Activated CD4-positive, alpha-beta T cell treated with anti-CD3 and anti-CD28 coated beads, Interleukin-2, amount 10 ng/mL, durations not matched to agents 7 days and 5 days (primary cell): Measurements from ENCODE around the gene ZNF148. TPM values are rescaled to one million over a fixed set of nuclear protein-coding genes. Genes with fewer than 3 reads are reported as not detected.

ENCODE experiments used
- CTCF ChIA-PET: fragments of 350-600 bp; sonication (Branson Sonifier 250); formaldehyde crosslinking; loops from one replicate; lab custom pipeline; 2021; ENCODE audit warnings: antibody characterized with exemption; lab: Charles Lee
- POLR2A ChIA-PET: fragments of 350-600 bp; sonication (Branson Sonifier 250); formaldehyde crosslinking; loops from one replicate; lab custom pipeline; 2021; ENCODE audit warnings: antibody characterized with exemption; lab: Charles Lee
- DNase-seq: peaks from one replicate; pipeline ENCODE4 v3.0.0-alpha.2; 2020
- H3K27ac Mint-ChIP-seq: one replicate; pipeline ENCODE4 v1.8.0; 2021; ENCODE audit warnings: mild to moderate bottlenecking, moderate library complexity, mixed read lengths
- H3K27me3 Mint-ChIP-seq: one replicate; pipeline ENCODE4 v1.8.0; 2021; ENCODE audit warnings: mixed read lengths
- H3K36me3 Mint-ChIP-seq: one replicate; pipeline ENCODE4 v1.8.0; 2021; ENCODE audit warnings: low read depth, mixed read lengths
- H3K4me1 Mint-ChIP-seq: one replicate; pipeline ENCODE4 v1.8.0; 2021; ENCODE audit warnings: mixed read lengths
- H3K4me3 Mint-ChIP-seq: one replicate; pipeline ENCODE4 v1.8.0; 2021; ENCODE audit warnings: mild to moderate bottlenecking, moderate library complexity, mixed read lengths
- H3K9me3 Mint-ChIP-seq: one replicate; pipeline ENCODE4 v1.8.0; 2021; ENCODE audit warnings: mixed read lengths
- total RNA-seq, 2 experiments: library from RNA; stranded (reverse); gene quantifications; one replicate each; pipeline ENCODE4 v1.2.3, GENCODE V29; 2021

ZNF148 gene
- total RNA-seq, 2 experiments from 2014 or later = 39.3 to 46.1 TPM

DNA sequence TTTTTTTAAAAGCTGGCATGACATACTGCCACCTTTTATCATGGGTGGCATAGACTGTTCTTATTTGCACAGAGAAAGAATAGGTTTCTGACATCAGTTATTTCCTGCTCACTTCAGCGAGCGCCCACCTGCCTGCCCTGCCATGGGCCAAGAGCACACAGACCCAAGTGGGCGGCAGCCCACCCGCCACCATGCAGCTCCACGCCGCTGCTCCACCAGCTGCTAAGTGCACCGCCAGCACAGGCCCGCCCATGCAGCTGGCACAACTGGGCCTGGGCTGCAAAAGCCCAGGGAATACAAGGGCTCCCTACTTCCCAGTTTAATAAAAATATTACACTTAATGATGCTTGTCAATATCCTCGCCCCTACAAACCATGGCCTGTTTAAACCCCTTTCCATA, 15.4 kb downstream of the ZNF148 start:
- H3K9me3 Mint-ChIP-seq = no peaks in the 10 kb centered on the region
- H3K4me3 Mint-ChIP-seq = no peak overlapping the region
- CTCF ChIA-PET = interaction anchor here (0.8 kb wide), 1 partner anchor 15 kb away, joined by 3 read pairs; the partner anchor contains the start of gene ZNF148
- POLR2A ChIA-PET = no interaction called here
- no peaks in the 10 kb centered on the region for H3K27me3 Mint-ChIP-seq
- H3K36me3 Mint-ChIP-seq = peaks cover 4% of the 10 kb centered on the region
- peaks cover 43% of the 10 kb centered on the region for H3K4me1 Mint-ChIP-seq
- DNase-seq = no peak
- H3K27ac Mint-ChIP-seq = no peak overlapping the region

DNA sequence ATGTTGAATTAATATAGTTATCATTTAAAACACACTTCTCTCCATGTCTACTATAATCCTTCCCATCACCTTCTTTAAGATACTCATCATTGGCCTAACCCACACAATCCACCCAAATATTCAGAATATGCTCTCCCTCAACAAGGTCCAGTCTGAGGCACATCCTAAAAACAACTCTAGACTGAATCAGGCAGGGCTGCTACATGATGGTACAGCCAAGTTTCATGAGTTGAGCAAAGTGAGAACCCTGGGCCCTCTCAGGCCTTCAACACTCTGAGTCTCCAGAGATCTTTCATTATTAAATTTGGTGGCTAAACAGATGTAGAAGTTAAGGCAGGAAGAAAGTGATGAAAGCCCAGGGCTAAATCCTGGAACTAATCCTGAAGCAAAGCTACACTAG, 16.2 kb downstream of the ZNF148 start:
- Mint-ChIP-seq H3K27me3 (no peaks in the 10 kb centered on the region), H3K4me3 (no peak overlapping the region), H3K9me3 (no peaks in the 10 kb centered on the region), H3K27ac (no peak overlapping the region), H3K4me1 (peaks cover 43% of the 10 kb centered on the region), H3K36me3 (peaks cover 4% of the 10 kb centered on the region)
- CTCF ChIA-PET = no interaction called here
- DNase-seq = no peak
- POLR2A ChIA-PET = no interaction called here

DNA sequence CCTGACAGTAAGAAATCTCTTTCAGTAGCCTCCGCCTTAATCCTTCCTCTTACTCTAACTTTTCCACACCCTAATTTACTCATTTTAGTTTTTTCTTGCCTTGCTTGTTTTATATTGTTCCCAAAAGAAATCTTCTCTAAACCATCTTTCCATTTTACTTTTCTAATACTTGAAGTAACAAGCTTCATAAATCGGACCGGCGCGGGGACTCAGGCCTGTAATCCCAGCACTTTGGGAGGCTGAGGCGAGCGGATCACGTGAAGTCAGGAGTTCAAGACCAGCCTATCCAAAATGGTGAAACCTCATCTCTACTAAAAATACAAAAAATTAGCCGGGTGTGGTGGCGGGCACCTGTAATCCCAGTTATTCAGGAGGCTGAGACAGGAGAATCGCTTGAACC, 17.3 kb downstream of the ZNF148 start:
- Mint-ChIP-seq H3K4me1 (peaks cover 47% of the 10 kb centered on the region), H3K4me3 (peak overlapping the region; percentile 78), H3K36me3 (peaks cover 8% of the 10 kb centered on the region), H3K9me3 (no peaks in the 10 kb centered on the region), H3K27me3 (no peaks in the 10 kb centered on the region), H3K27ac (peak overlapping the region; percentile 27)
- DNase-seq = no peak
- ChIA-PET POLR2A (no interaction called here), CTCF (interaction anchor here (1.0 kb wide), 1 partner anchor 37 kb away, joined by 3 read pairs; no protein-coding TSS in a partner anchor)

DNA sequence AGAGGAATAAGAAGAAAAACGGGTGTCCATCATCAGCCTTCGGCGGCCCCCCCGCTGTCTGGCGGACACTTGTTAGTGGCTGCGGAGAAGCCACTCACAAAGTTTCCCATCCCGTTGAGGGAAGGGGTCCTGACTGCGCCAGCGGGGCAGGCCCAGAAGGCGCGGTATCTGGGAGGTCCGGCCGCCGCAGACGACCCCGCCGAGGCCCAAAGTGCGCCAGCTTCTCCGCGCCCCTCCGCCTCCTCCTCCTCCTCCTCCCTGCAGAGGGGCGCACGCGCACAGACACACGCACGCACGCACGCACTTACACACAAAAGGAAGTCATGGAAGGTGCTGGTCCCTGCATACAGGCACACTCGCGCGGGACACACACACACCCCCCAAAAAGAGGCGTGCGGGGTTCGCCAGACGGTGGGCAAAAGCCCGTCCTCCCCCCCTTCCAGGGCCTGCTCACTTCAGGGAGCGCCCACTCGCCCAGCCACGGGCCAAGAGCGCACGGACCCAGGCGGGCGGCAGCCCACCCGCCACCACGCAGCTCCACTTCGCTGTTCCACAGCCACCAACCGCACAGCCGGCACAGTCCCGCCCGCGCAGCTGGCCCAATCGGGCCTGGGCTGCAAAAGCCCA, 18.0 kb downstream of the ZNF148 start:
- Mint-ChIP-seq H3K4me1 (peaks cover 47% of the 10 kb centered on the region), H3K27me3 (no peaks in the 10 kb centered on the region), H3K4me3 (peak overlapping the region; percentile 78), H3K9me3 (no peaks in the 10 kb centered on the region), H3K27ac (peak overlapping the region; percentile 69), H3K36me3 (peaks cover 8% of the 10 kb centered on the region)
- ChIA-PET CTCF (interaction anchor here (1.0 kb wide), 1 partner anchor 36 kb away, joined by 3 read pairs; no protein-coding TSS in a partner anchor), POLR2A (no interaction called here)
- DNase-seq = peak; percentile 58

DNA sequence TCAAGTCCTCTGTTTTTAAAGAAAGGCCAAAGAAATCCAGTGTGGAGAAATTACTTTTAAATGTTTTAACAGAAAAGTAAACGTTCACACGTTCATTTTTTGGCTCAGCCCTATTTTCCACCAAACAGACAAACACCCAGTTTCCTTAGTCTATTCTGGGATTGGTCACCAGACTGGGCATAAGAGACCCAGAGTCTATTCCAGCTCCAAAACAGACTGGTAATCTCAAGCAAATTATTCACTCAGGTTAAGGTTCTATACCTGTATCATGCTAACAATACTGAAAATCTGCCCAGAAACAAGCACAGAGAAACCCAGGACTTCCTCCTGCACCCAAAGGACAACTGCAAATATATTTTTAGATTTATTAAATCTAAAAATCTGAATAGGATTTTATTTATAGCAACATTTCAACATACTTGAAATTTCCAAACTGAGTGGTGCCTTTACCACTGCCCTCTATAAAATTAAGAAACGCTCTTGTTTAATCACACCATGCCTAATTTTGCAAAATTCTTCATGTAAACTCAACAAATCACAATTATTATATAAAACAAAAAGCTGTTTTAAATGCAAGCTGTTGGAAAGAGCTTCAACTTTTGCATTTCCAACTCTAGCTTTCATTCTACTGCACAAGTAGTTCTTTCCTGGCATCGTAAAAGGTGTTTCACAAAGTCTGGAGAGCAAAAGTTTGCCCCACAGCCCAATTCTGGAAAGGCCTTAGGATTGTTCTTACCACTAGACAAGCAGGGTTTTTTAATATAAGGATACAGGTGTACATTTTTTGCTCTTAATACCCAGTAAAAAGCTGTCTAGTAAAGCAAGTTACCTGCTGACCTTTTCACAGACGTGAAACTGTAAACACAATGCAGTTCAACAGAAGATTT, 18.7 kb downstream of the ZNF148 start:
- Mint-ChIP-seq H3K9me3 (peaks cover 2% of the 10 kb centered on the region), H3K27me3 (no peaks in the 10 kb centered on the region), H3K27ac (peak overlapping the region; percentile 20), H3K36me3 (peaks cover 10% of the 10 kb centered on the region), H3K4me1 (peaks cover 51% of the 10 kb centered on the region), H3K4me3 (peak overlapping the region; percentile 78)
- ChIA-PET CTCF (no interaction called here), POLR2A (no interaction called here)
- DNase-seq = no peak

DNA sequence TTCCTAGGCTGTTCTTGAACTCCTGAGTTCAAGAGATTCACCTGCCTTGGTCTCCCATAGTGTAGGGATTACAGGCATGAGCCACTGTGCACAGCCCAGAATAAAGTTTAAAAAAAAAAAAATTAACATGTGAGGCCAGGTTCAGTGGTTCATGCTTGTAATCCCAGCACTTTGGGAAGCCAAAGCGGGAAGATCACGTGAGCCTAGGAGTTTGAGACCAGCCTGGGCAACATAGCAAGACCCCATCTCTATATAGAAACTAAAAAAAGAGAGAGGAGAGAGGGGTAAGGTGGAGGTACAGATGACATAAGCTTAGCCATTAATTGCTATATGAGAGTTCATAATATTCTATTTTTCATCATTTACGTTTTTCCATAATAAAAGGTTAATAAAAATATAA, 21.5 kb downstream of the ZNF148 start:
- ChIA-PET POLR2A (no interaction called here), CTCF (no interaction called here)
- Mint-ChIP-seq H3K27ac (no peak overlapping the region), H3K27me3 (no peaks in the 10 kb centered on the region), H3K36me3 (peaks cover 21% of the 10 kb centered on the region), H3K9me3 (peaks cover 2% of the 10 kb centered on the region), H3K4me1 (peaks cover 56% of the 10 kb centered on the region), H3K4me3 (no peak overlapping the region)
- no peak for DNase-seq

DNA sequence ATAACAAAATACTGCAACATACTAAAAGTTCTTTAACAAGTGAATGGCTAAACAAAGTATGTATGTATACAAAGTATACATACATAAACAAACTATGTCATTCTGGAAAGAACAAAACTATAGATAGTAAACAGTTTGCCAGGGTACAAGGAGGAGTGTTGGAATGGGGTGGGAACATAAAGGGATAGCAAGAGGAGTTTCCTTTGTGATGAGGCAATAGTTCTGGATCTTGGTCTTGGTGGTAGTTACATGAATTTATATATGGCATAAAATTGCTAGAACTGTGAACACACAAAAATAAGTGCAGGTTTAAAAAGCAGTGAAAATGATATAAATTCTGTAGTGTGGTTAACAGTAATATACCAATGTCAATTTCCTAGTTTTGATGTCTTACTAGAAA, 22.0 kb downstream of the ZNF148 start:
- Mint-ChIP-seq H3K27me3 (no peaks in the 10 kb centered on the region), H3K4me1 (peaks cover 56% of the 10 kb centered on the region), H3K9me3 (peaks cover 2% of the 10 kb centered on the region), H3K27ac (no peak overlapping the region), H3K36me3 (peaks cover 27% of the 10 kb centered on the region), H3K4me3 (no peak overlapping the region)
- no peak for DNase-seq
- POLR2A ChIA-PET = no interaction called here
- CTCF ChIA-PET = interaction anchor here (0.6 to 0.7 kb wide), 2 partner anchors 47 to 301 kb away, joined by 3 to 5 read pairs; no protein-coding TSS in a partner anchor

DNA sequence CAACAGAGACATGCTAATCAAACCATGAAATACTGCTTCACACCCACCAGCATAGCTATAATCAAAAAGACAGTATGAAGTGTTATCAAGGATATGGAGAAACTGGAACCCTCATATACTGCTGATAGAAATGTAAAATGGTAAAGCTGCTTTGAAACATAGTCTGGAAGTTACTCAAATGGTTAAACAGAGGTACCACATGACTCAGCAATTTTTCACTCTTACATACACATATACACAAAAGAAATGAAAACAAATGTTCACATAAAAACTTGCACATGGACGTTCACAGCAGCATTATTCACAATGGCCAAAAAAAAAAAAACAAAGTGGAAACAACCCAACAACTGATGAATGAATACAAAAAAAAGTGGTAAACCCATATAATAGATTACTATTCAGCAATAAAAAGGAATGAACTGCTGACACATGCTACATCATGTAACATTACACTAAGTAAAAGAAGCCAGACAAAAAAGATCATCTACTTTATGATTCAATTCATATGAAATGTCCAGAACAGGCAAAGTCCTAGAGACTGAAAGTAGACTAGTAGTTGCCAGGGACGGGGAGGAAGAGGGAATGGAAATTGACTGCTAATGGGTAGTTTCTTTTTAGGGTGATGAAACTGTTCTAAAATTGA, 23.2 kb downstream of the ZNF148 start:
- POLR2A ChIA-PET = interaction anchor here (0.6 kb wide), 1 partner anchor 35 kb away, joined by 6 read pairs; no protein-coding TSS in a partner anchor
- Mint-ChIP-seq H3K27me3 (no peaks in the 10 kb centered on the region), H3K4me1 (peaks cover 51% of the 10 kb centered on the region), H3K9me3 (peaks cover 6% of the 10 kb centered on the region), H3K36me3 (peaks cover 30% of the 10 kb centered on the region), H3K27ac (no peak overlapping the region), H3K4me3 (no peak overlapping the region)
- CTCF ChIA-PET = interaction anchor here (0.7 kb wide), 1 partner anchor 89 kb away, joined by 3 read pairs; no protein-coding TSS in a partner anchor
- DNase-seq = no peak

DNA sequence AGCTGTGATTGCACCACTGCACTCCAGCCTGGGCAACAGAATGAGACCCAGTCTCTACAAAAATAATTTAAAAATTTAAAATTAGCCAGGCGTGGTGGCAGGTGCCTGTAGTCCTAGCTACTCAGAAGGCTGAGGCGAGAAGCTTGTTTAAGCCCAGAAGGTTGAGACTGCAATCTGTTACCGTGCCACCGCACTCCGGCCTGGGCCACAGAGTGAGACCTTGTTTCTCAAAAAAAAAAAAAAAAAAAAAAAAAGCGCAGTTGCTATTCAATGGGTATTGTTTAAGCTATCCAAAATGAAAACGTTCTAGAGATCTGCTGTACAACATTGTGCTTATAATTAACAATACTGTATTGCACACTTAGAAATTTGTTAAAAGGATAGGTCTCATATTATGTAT, 24.0 kb downstream of the ZNF148 start:
- ChIA-PET CTCF (interaction anchor here (0.9 kb wide), 1 partner anchor 331 kb away, joined by 3 read pairs; no protein-coding TSS in a partner anchor), POLR2A (interaction anchor here (0.6 kb wide), 1 partner anchor 34 kb away, joined by 6 read pairs; no protein-coding TSS in a partner anchor)
- H3K4me1 Mint-ChIP-seq = peaks cover 45% of the 10 kb centered on the region

DNA sequence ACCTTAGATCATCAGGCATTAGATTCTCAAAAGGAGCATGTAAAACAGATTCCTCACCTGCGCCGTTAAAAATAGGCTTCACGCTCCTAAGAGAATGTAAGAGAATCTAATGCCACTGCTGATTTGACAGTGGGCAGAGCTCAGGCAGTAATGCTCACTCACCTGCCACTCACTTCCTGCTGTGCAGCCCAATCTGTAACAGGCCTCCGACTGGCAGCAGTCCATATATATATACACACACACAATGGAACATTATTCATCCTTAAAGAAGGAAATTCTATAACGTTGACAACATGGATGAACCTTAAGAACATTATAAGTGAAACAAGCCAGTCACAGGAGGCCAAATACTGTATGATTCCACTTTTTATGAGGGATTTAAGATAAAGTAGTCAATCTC, 24.5 kb downstream of the ZNF148 start:
- Mint-ChIP-seq H3K4me3 (no peak overlapping the region), H3K36me3 (peaks cover 42% of the 10 kb centered on the region), H3K27me3 (no peaks in the 10 kb centered on the region), H3K27ac (no peak overlapping the region), H3K4me1 (peaks cover 41% of the 10 kb centered on the region), H3K9me3 (peaks cover 15% of the 10 kb centered on the region)
- POLR2A ChIA-PET = no interaction called here
- CTCF ChIA-PET = interaction anchor here (0.9 kb wide), 1 partner anchor 331 kb away, joined by 3 read pairs; no protein-coding TSS in a partner anchor
- no peak for DNase-seq

More for the DNA sequence above, 24.0 kb downstream of the ZNF148 start:
- DNase-seq = no peak
- Mint-ChIP-seq H3K4me3 (no peak overlapping the region), H3K27ac (no peak overlapping the region), H3K27me3 (no peaks in the 10 kb centered on the region), H3K36me3 (peaks cover 37% of the 10 kb centered on the region), H3K9me3 (peaks cover 11% of the 10 kb centered on the region)

DNA sequence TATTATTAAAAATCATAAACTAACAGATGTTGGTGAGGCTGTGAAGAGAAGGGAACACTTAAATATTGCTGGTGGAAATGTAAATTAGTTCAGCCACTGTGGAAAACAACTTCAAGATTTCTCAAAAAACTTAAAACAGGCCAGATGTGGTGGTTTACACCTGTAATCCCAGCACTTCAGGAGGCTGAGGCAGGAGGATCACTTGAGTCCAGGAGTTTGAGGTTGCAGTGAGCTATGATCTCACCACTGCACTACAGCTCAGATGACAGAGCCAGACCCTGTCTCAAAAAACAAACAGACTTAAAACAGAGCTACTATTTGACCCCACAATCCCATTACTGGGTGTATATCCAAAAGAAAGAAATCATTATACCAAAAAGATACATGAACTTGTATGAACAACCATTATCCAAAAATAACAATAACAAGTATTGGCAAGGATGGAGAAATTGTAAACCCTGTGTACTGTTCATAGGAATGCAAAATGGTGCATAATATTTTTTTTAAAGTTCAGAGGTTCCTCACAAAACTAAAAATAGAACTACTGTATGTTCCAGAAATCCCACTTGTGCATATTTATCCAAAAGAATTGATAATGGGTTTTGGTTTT, 25.5 kb downstream of the ZNF148 start:
- Mint-ChIP-seq H3K9me3 (peaks cover 23% of the 10 kb centered on the region), H3K27ac (no peak overlapping the region), H3K36me3 (peaks cover 51% of the 10 kb centered on the region), H3K4me1 (peaks cover 37% of the 10 kb centered on the region), H3K27me3 (no peaks in the 10 kb centered on the region), H3K4me3 (no peak overlapping the region)
- no peak for DNase-seq
- POLR2A ChIA-PET = interaction anchor here (0.6 kb wide), 1 partner anchor 32 kb away, joined by 3 read pairs; no protein-coding TSS in a partner anchor
- CTCF ChIA-PET = no interaction called here

DNA sequence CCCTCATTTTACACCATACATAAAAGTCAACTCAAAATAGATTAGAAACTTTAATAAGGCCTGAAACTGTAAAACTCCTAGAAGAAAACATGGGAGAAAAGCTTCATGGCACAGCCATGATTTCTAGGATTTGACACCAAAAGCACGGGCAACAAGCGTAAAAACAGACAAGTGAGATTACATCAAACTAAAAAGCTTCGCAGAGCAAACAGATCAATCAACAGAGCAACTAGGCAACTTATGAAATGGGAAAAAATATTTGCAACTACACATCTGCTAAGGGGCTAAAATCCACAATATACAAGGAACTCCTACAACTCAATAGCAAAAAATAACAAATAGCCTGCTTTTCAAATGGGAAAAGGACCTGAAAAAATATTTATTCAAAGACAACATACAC, 26.1 kb downstream of the ZNF148 start:
- Mint-ChIP-seq H3K27me3 (no peaks in the 10 kb centered on the region), H3K36me3 (peaks cover 57% of the 10 kb centered on the region), H3K4me1 (peaks cover 39% of the 10 kb centered on the region), H3K27ac (no peak overlapping the region), H3K4me3 (no peak overlapping the region), H3K9me3 (peaks cover 30% of the 10 kb centered on the region)
- DNase-seq = no peak
- POLR2A ChIA-PET = no interaction called here
- CTCF ChIA-PET = interaction anchor here (1.5 kb wide), 1 partner anchor 338 kb away, joined by 3 read pairs; no protein-coding TSS in a partner anchor
